IMR-90 (cell line): ENCODE measurements around the gene PRPF6.

Experiments used
- BHLHE40 ChIP-seq: fragments of 150-350 bp; IDR thresholded peaks from 2 replicates; pipeline ENCODE4 v1.6.1; 2016; ENCODE audit warnings: mild to moderate bottlenecking, low read depth, low read length
- CHD1 ChIP-seq: IDR thresholded peaks from 2 replicates; pipeline ENCODE4 v1.6.1; 2012; ENCODE audit warnings: low read depth, low read length, improper control_type of control experiment
- POLR2A ChIP-seq: IDR thresholded peaks from 2 replicates; pipeline ENCODE4 v1.6.1; 2012; ENCODE audit warnings: mild to moderate bottlenecking, low read depth, low read length
- RAD21 ChIP-seq: IDR thresholded peaks from 2 replicates; pipeline ENCODE4 v1.6.1; 2012; ENCODE audit warnings: low read length, improper control_type of control experiment
- RCOR1 ChIP-seq: IDR thresholded peaks from 2 replicates; pipeline ENCODE4 v1.6.1; 2012; ENCODE audit warnings: mild to moderate bottlenecking, low read length, improper control_type of control experiment; ENCODE audit not compliant: insufficient replicate concordance
- RFX5 ChIP-seq: IDR thresholded peaks from 2 replicates; pipeline ENCODE4 v1.8.0; 2012; ENCODE audit warnings: low read depth, mild to moderate bottlenecking, low read length, moderate library complexity
- USF2 ChIP-seq: fragments of 150-350 bp; IDR thresholded peaks from 2 replicates; pipeline ENCODE4 v1.6.1; 2017; ENCODE audit warnings: mild to moderate bottlenecking, antibody characterized with exemption, low read length, low read depth
- TF ChIP-seq, protein P1 (sequence below): conservative IDR thresholded peaks from 2 replicates; pipeline ENCODE4 v1.5.1; 2012; ENCODE audit warnings: mild to moderate bottlenecking, low read depth, low read length, improper control_type of control experiment

DNA sequence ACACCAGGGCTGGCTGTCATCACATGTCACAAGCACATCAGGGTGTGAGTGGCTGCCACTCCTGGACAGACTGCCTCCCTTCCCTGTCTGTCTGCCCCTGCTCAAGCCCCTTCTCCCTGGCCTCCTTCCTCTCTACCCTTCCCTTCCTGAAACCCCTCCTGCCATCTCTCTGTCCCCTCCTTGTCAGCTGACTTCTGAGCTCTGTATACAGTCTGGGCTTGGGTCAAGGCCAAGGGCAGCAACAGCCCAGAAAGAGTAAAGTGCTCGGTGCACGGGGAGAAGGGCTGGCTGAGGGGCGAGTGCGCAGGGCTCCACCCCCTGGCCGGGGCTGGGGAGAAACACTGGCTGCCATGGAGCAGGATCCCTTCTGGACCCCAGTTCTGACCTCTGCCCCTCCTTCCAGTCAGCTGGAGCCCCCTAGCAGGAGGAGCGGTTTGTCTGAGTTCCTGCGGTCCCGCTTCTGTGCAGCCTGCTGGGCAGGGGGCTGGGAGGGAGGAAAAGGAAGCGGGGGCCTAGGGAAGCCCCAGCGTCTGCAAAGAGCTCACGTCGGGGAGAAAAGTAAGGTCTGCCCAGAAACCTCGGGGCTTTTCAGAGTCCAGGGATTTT lies 101.3 kb downstream of the PRPF6 start:
- TF ChIP-seq, protein P1, sequence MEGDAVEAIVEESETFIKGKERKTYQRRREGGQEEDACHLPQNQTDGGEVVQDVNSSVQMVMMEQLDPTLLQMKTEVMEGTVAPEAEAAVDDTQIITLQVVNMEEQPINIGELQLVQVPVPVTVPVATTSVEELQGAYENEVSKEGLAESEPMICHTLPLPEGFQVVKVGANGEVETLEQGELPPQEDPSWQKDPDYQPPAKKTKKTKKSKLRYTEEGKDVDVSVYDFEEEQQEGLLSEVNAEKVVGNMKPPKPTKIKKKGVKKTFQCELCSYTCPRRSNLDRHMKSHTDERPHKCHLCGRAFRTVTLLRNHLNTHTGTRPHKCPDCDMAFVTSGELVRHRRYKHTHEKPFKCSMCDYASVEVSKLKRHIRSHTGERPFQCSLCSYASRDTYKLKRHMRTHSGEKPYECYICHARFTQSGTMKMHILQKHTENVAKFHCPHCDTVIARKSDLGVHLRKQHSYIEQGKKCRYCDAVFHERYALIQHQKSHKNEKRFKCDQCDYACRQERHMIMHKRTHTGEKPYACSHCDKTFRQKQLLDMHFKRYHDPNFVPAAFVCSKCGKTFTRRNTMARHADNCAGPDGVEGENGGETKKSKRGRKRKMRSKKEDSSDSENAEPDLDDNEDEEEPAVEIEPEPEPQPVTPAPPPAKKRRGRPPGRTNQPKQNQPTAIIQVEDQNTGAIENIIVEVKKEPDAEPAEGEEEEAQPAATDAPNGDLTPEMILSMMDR: no peak
- TF ChIP-seq POLR2A (no peak), RFX5 (no peak), CHD1 (no peak), RCOR1 (no peak), BHLHE40 (no peak), RAD21 (no peak), USF2 (no peak)
